Keratinocyte (primary cell): ENCODE measurements around the gene CLBA1.

Source experiments
- CTCF ChIP-seq, 3 experiments: IDR thresholded peaks in 1 of 3; conservative IDR thresholded peaks in 1 of 3; optimal IDR thresholded peaks in 1 of 3; 2 replicates in 2 of 3; 3 replicates in 1 of 3; pipeline versions ENCODE3 to v1.5.1; 2011; ENCODE audit warnings: low read length in 3 of 3, mild to moderate bottlenecking in 3 of 3, moderate library complexity in 2 of 3, control low read depth in 1 of 3, inconsistent platforms in 1 of 3; ENCODE audit not compliant: insufficient read depth in 2 of 3; ENCODE audit errors: extremely low read depth in 1 of 3
- EZH2 ChIP-seq: IDR thresholded peaks from one replicate; pipeline ENCODE4 v1.6.1; 2012; ENCODE audit warnings: inconsistent platforms, mild to moderate bottlenecking, low read length, moderate library complexity

- no peak for TF ChIP-seq CTCF (optimal IDR thresholded peaks at IDR 0.05 in 1 of 3, IDR thresholded peaks at IDR 0.05 in 1 of 3, conservative IDR thresholded peaks at IDR 0.05 in 1 of 3; ENCODE audit: extremely low read depth in 1 of 3, insufficient read depth in 2 of 3, low read length in 3 of 3)
- TF ChIP-seq EZH2, result no peak
These were observed 58.1 kb downstream of the CLBA1 start for GRCh38 chr14:105043641-105044040.
